HFF-Myc (cell line): Measurements from ENCODE around the gene FRK.

ENCODE experiments used
- DNase-seq: peaks from one replicate; pipeline ENCODE4 v3.0.0-alpha.2; 2011; ENCODE audit warnings: low read depth; ENCODE audit errors: extremely low read depth
- H3K4me3 ChIP-seq: replicated peaks from 2 replicates; pipeline ENCODE4 v1.5.1; 2011; ENCODE audit warnings: low read depth, mild to moderate bottlenecking, control low read depth, low read length
- TF ChIP-seq, protein P1 (sequence below): IDR thresholded peaks from 2 replicates; pipeline ENCODE4 v1.5.1; 2012; ENCODE audit warnings: mild to moderate bottlenecking, low read depth, low read length, control low read depth; ENCODE audit errors: missing control alignments

The FRK gene

DNA sequence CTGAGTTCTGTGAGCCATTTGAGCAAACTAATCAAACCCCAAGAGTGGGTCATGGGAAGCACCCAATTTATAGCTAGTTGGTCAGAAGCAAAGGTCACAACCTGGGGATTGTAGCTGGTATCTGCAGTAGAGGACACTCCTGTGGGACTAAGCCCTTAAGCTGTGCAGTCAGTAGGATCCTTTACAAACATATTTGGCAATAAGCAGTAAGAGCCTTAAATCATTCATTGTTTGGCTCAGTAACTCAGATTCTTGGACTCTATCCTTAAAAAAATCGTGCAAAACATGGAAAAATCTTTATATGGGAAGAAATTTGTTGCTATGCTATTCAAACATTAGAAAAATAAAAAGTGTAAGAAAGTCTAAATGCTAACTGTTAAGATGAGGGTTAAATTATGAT, 29.9 kb downstream of the FRK start:
- DNase-seq = no peak
- TF ChIP-seq, protein P1, sequence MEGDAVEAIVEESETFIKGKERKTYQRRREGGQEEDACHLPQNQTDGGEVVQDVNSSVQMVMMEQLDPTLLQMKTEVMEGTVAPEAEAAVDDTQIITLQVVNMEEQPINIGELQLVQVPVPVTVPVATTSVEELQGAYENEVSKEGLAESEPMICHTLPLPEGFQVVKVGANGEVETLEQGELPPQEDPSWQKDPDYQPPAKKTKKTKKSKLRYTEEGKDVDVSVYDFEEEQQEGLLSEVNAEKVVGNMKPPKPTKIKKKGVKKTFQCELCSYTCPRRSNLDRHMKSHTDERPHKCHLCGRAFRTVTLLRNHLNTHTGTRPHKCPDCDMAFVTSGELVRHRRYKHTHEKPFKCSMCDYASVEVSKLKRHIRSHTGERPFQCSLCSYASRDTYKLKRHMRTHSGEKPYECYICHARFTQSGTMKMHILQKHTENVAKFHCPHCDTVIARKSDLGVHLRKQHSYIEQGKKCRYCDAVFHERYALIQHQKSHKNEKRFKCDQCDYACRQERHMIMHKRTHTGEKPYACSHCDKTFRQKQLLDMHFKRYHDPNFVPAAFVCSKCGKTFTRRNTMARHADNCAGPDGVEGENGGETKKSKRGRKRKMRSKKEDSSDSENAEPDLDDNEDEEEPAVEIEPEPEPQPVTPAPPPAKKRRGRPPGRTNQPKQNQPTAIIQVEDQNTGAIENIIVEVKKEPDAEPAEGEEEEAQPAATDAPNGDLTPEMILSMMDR = no peak

DNA sequence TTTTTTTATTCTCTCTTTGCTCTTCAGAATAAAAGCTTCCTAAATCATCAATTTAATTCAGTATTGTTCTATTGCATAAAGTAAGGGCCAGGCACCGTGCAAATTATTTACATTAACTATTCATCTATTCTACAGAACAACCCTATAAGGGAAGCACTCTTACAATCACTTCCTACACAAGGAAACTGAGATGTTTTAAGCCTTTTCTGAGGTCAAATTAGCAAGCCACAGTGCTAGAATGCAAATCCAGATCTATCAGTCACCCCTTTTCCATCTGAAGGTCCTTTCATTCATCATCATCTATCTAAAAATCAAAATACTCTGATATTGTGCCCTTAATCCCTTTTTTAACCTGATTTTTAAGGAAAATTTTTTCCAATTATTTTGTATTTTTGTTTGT, 31.2 kb downstream of the FRK start:
- TF ChIP-seq, protein P1 = no peak
- H3K4me3 ChIP-seq = no peak overlapping the region
- no peak for DNase-seq

More for the DNA sequence above, 29.9 kb downstream of the FRK start:
- H3K4me3 ChIP-seq = no peak overlapping the region

DNA sequence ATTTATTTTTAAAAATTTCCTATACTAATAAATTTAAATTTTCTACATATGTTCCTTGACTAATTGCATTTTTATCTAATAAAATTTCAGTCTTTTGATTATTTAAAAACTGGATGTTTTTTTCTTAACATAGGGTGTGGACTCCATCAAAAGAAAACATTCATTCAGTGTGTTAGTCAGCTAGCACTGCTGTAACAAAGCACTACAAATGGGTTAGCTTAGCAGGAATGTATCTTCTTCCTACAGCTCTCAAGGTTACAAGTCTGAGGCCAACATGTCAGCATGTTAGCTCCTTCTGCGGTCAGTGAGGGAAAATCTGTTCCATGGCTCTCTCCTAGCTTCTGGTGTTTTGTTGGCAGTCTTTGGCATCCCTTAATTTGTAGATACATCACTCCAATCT, 32.5 kb downstream of the FRK start:
- DNase-seq = no peak
- TF ChIP-seq, protein P1 = no peak

GRCh38 chr6:116027801-116028200, 32.9 kb downstream of the FRK start:
- H3K4me3 ChIP-seq = no peak overlapping the region
- TF ChIP-seq, protein P1 = no peak
- no peak for DNase-seq

More for the DNA sequence above, 32.5 kb downstream of the FRK start:
- H3K4me3 ChIP-seq = no peak overlapping the region

GRCh38 chr6:116025405-116025804, 35.3 kb downstream of the FRK start:
- TF ChIP-seq, protein P1 = no peak
- no peak for DNase-seq

GRCh38 chr6:116022841-116023445, 37.7 kb downstream of the FRK start:
- no peak overlapping the region for H3K4me3 ChIP-seq
- TF ChIP-seq, protein P1 = no peak
- DNase-seq = no peak

More at GRCh38 chr6:116025405-116025804, 35.3 kb downstream of the FRK start:
- no peak overlapping the region for H3K4me3 ChIP-seq

- DNase-seq = no peak
- TF ChIP-seq, protein P1 = no peak
- H3K4me3 ChIP-seq = no peak overlapping the region
These were observed 40.0 kb downstream of the FRK start for GRCh38 chr6:116020738-116021137.
